ENCODE measurements around the gene VPS54.

Gene VPS54

GRCh38 chr2:64019083-64019974, at the start of gene VPS54:
VPS54 (minus strand) TSS chr2:64019428; CDS start chr2:63983999, 35,429 bp downstream.
- peaks cover 15% of the 10 kb centered on the region for H3K36me3 Mint-ChIP-seq (ENCODE audit: low read depth)
- peak within 1 kb of the TSS; percentile 98 for H3K4me3 Mint-ChIP-seq
- H3K9me3 Mint-ChIP-seq, result no peaks in the 10 kb centered on the region
- peaks cover 46% of the 10 kb centered on the region for H3K4me1 Mint-ChIP-seq (ENCODE audit: low read depth)
- DNase-seq, result peak; percentile 80
- peak within 1 kb of the TSS; percentile 97 for H3K27ac Mint-ChIP-seq
- H3K27me3 Mint-ChIP-seq, result no peaks in the 10 kb centered on the region

- no peak overlapping the region for H3K4me3 Mint-ChIP-seq
- H3K9me3 Mint-ChIP-seq, result peaks cover 3% of the 10 kb centered on the region
- DNase-seq, result no peak
- no peaks in the 10 kb centered on the region for H3K36me3 Mint-ChIP-seq (ENCODE audit: low read depth)
- H3K4me1 Mint-ChIP-seq (ENCODE audit: low read depth), result peaks cover 32% of the 10 kb centered on the region
- H3K27ac Mint-ChIP-seq, result no peak overlapping the region
- no peaks in the 10 kb centered on the region for H3K27me3 Mint-ChIP-seq
Observed at GRCh38 chr2:64067326-64067725, 48.1 kb upstream of the VPS54 start.

GRCh38 chr2:64065516-64065915, 46.3 kb upstream of the VPS54 start:
- Mint-ChIP-seq H3K9me3 (peaks cover 3% of the 10 kb centered on the region), H3K4me3 (no peak overlapping the region), H3K27ac (peak overlapping the region; percentile 78), H3K36me3 (ENCODE audit: low read depth) (no peaks in the 10 kb centered on the region), H3K4me1 (ENCODE audit: low read depth) (peaks cover 33% of the 10 kb centered on the region), H3K27me3 (no peaks in the 10 kb centered on the region)
- DNase-seq, result no peak

GRCh38 chr2:64063924-64064331, 44.7 kb upstream of the VPS54 start:
- H3K27me3 Mint-ChIP-seq, result no peaks in the 10 kb centered on the region
- no peak for DNase-seq
- H3K4me1 Mint-ChIP-seq (ENCODE audit: low read depth), result peaks cover 34% of the 10 kb centered on the region
- no peak overlapping the region for H3K4me3 Mint-ChIP-seq
- H3K9me3 Mint-ChIP-seq, result peaks cover 3% of the 10 kb centered on the region
- no peaks in the 10 kb centered on the region for H3K36me3 Mint-ChIP-seq (ENCODE audit: low read depth)
- peak overlapping the region; percentile 14 for H3K27ac Mint-ChIP-seq

GRCh38 chr2:64063454-64063853, 44.2 kb upstream of the VPS54 start:
- H3K4me3 Mint-ChIP-seq, result no peak overlapping the region
- peaks cover 34% of the 10 kb centered on the region for H3K4me1 Mint-ChIP-seq (ENCODE audit: low read depth)
- DNase-seq, result no peak
- H3K9me3 Mint-ChIP-seq, result peaks cover 3% of the 10 kb centered on the region
- H3K36me3 Mint-ChIP-seq (ENCODE audit: low read depth), result no peaks in the 10 kb centered on the region
- no peak overlapping the region for H3K27ac Mint-ChIP-seq
- no peaks in the 10 kb centered on the region for H3K27me3 Mint-ChIP-seq

GRCh38 chr2:64062840-64063239, 43.6 kb upstream of the VPS54 start:
- peaks cover 3% of the 10 kb centered on the region for H3K9me3 Mint-ChIP-seq
- H3K36me3 Mint-ChIP-seq (ENCODE audit: low read depth), result no peaks in the 10 kb centered on the region
- peak overlapping the region; percentile 32 for H3K27ac Mint-ChIP-seq
- H3K27me3 Mint-ChIP-seq, result no peaks in the 10 kb centered on the region
- H3K4me1 Mint-ChIP-seq (ENCODE audit: low read depth), result peaks cover 34% of the 10 kb centered on the region
- DNase-seq, result no peak
- H3K4me3 Mint-ChIP-seq, result no peak overlapping the region

GRCh38 chr2:64059270-64059669, 40.0 kb upstream of the VPS54 start:
- H3K4me3 Mint-ChIP-seq, result no peak overlapping the region
- peaks cover 30% of the 10 kb centered on the region for H3K4me1 Mint-ChIP-seq (ENCODE audit: low read depth)
- no peak overlapping the region for H3K27ac Mint-ChIP-seq
- H3K27me3 Mint-ChIP-seq, result no peaks in the 10 kb centered on the region
- H3K9me3 Mint-ChIP-seq, result no peaks in the 10 kb centered on the region
- DNase-seq, result no peak
- H3K36me3 Mint-ChIP-seq (ENCODE audit: low read depth), result no peaks in the 10 kb centered on the region

GRCh38 chr2:64056021-64056420, 36.8 kb upstream of the VPS54 start:
- H3K36me3 Mint-ChIP-seq (ENCODE audit: low read depth), result no peaks in the 10 kb centered on the region
- no peak overlapping the region for H3K27ac Mint-ChIP-seq
- DNase-seq, result no peak
- H3K4me3 Mint-ChIP-seq, result no peak overlapping the region
- H3K4me1 Mint-ChIP-seq (ENCODE audit: low read depth), result peaks cover 34% of the 10 kb centered on the region
- H3K27me3 Mint-ChIP-seq, result no peaks in the 10 kb centered on the region
- no peaks in the 10 kb centered on the region for H3K9me3 Mint-ChIP-seq

GRCh38 chr2:64054161-64054915, 35.1 kb upstream of the VPS54 start:
- no peak for DNase-seq
- Mint-ChIP-seq H3K27ac (no peak overlapping the region), H3K27me3 (no peaks in the 10 kb centered on the region), H3K4me3 (no peak overlapping the region), H3K4me1 (ENCODE audit: low read depth) (peaks cover 40% of the 10 kb centered on the region), H3K9me3 (no peaks in the 10 kb centered on the region), H3K36me3 (ENCODE audit: low read depth) (no peaks in the 10 kb centered on the region)

- no peak for DNase-seq
- Mint-ChIP-seq H3K9me3 (no peaks in the 10 kb centered on the region), H3K27ac (no peak overlapping the region), H3K36me3 (ENCODE audit: low read depth) (no peaks in the 10 kb centered on the region), H3K4me3 (no peak overlapping the region), H3K27me3 (no peaks in the 10 kb centered on the region), H3K4me1 (ENCODE audit: low read depth) (peaks cover 41% of the 10 kb centered on the region)
Observed at GRCh38 chr2:64052463-64053241, 33.4 kb upstream of the VPS54 start.

GRCh38 chr2:64049633-64050220, 30.5 kb upstream of the VPS54 start:
- Mint-ChIP-seq H3K27me3 (no peaks in the 10 kb centered on the region), H3K4me3 (no peak overlapping the region), H3K36me3 (ENCODE audit: low read depth) (no peaks in the 10 kb centered on the region), H3K9me3 (no peaks in the 10 kb centered on the region), H3K27ac (peak overlapping the region; percentile 67), H3K4me1 (ENCODE audit: low read depth) (peaks cover 35% of the 10 kb centered on the region)
- peak; percentile 68 for DNase-seq

GRCh38 chr2:64045938-64046337, 26.7 kb upstream of the VPS54 start:
- Mint-ChIP-seq H3K4me3 (no peak overlapping the region), H3K4me1 (ENCODE audit: low read depth) (peaks cover 8% of the 10 kb centered on the region), H3K27ac (no peak overlapping the region), H3K36me3 (ENCODE audit: low read depth) (no peaks in the 10 kb centered on the region), H3K27me3 (no peaks in the 10 kb centered on the region), H3K9me3 (no peaks in the 10 kb centered on the region)
- no peak for DNase-seq

- H3K9me3 Mint-ChIP-seq, result no peaks in the 10 kb centered on the region
- peaks cover 38% of the 10 kb centered on the region for H3K4me1 Mint-ChIP-seq (ENCODE audit: low read depth)
- no peak for DNase-seq
- no peaks in the 10 kb centered on the region for H3K36me3 Mint-ChIP-seq (ENCODE audit: low read depth)
- H3K27me3 Mint-ChIP-seq, result no peaks in the 10 kb centered on the region
- H3K4me3 Mint-ChIP-seq, result no peak overlapping the region
- no peak overlapping the region for H3K27ac Mint-ChIP-seq
Observed at GRCh38 chr2:64040161-64040560, 20.9 kb upstream of the VPS54 start.

- H3K36me3 Mint-ChIP-seq (ENCODE audit: low read depth), result peaks cover 11% of the 10 kb centered on the region
- peaks cover 19% of the 10 kb centered on the region for H3K9me3 Mint-ChIP-seq
- peaks cover 59% of the 10 kb centered on the region for H3K4me1 Mint-ChIP-seq (ENCODE audit: low read depth)
- no peak for DNase-seq
- H3K27ac Mint-ChIP-seq, result peak overlapping the region; percentile 96
- H3K4me3 Mint-ChIP-seq, result peak overlapping the region; percentile 65
- no peaks in the 10 kb centered on the region for H3K27me3 Mint-ChIP-seq
Observed at GRCh38 chr2:64036034-64036705, 16.9 kb upstream of the VPS54 start.
